SKM-1 treated with dmso at 0.1 percent for 144 hours (cell line): ENCODE results near the gene PATZ1.
A peak's percentile ranks its signal among the peaks of the same experiment; 100 is the strongest.

Source experiments
- DNase-seq: peaks from one replicate; lab custom pipeline; 2025; ENCODE audit not compliant: unreplicated experiment; lab: John Stamatoyannopoulos, UW

Gene PATZ1

GRCh38 chr22:31344256-31344577 is 1.9 kb downstream of the PATZ1 start:
- DNase-seq, result no peak

DNA sequence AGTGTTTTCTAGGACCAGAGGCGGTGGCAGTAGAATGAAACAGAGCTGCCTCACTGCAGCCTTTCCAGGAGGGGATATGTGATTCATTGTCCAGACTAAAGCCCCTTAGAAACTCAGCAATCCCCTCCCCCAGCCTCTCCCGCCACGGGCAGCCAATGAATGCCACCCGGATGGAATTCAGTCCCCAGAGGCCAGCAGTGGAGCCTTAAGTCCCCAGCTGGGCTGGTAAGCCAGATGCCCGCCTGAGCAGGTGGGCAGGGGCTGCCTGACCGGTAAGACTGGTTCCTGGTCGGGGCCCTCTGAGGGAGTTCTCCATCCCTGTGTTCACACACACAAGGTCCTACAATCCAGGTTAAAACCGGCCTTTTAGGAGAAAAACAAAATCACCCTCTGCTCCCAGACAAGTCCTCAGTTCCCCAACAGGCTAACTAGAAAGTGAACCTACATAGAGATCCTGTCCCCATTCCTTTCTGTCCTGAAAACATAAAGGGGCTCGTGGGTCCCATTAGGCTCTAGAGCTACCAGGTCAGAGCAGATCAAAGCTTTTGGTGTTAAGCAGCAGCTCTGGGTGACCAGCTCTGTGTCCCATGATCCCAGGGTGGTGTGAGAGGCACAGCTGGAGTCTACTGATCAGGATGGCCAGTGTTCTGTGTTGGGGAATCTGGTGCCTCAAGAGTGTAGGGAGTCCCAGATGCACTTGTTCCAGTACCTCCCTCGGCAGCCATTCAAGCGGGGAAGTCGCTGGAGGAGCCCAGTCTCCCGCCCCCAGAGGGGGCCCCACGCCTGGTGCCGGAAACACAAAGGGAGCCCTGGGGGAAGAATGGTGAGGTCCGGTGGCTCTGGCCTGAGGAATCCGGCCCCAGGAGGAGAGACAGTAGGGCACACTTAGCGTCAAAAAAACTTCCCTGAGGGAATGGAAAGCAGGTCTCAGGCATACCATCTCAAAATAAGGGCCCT is 2.6 kb downstream of the PATZ1 start:
- no peak for DNase-seq

DNA sequence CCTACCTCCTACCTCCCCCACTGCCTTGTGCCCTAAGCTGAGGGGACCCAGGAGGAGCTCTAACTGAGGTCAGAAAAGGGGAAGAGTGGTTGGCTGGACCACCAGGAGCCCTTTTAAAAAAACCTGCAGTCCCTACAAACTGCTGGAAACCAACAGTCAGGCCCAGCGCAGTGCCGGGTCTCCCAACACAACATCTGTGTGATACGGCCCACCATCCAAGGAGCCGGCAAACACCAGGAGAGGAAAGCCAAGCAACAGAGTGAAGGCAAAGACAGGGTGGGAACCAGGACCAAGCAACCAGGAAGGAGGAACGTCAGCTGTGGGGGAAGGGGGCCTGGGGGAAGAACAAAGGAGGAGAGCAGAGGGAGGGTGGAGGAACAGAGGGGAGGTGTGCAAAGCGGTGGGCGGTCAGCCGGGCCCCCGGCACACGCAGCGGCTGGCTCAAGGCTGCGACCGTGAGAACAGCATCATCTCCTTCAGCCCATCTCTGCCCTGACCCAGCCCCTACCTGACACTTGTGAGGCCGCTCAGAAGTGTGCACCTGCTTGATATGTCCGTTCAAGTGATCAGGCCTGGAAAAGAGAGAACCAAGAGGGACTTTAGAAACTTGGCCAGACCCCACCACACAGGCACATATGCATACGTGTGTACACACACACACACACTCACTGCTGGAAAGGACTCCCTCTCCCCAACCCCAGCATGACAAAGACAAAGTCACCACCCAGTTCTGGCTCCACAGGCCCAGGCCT is 3.6 kb downstream of the PATZ1 start:
- DNase-seq, result no peak

DNA sequence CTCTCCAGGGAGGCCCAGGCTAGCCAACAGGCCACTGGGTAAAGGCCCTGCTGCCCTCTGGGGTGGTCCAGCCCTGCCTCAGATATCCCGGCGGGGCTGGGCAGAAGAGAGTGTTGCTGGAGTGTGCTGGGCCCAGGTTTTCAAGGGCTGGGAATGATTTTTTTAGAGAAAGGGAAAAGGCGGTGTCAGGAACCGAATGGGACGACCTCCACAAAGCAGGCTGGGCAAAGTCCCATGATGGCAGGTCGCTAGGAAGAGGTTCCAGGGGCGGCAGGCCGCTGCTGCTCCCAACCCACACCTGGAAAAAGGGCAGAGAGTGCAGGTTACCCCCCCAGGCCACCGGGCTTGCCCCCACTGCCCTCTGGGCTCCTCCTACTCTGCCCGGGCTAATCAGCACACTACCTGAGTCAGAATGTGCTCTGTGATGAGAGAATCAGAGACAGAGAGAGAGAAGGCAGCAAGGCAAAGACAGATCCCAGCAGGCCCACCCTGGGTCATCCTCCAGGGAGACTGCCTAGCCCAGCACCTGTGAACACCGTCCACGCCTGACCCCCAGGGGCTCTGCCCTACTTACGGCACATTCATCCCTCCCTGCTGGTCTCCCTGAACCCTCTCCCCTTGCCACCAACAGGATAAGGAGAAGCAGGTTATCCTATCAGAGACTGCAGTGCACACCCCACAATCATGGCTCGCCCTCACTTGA is 4.6 kb downstream of the PATZ1 start:
- no peak for DNase-seq

DNA sequence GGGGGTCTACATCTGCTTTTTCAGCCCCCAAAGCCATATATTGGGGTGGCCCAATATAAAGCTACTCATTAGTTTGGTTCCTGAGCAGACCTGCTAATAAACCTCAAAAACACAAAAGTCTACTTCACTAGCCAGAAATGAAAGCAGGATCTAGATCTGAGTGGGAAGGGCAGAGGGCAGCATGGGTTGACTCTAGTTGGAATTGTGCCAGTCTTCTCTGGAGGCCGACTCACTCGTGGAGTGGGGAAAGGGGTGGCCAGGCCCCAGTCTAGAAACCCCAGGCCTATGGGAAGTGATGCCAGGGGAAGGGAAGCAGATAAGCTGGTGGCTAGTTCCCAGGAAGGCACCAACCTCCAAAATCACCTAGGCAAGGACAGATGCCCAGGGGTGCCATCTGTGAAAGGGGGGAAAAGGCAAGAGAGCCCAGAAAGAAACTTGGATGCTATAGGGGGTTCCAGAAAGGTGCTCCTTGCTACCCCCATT is 5.3 kb downstream of the PATZ1 start:
- DNase-seq, result no peak

- no peak for DNase-seq
Measured at GRCh38 chr22:31340360-31340759, 5.8 kb downstream of the PATZ1 start.

- no peak for DNase-seq
Measured at GRCh38 chr22:31339148-31339832, 6.9 kb downstream of the PATZ1 start.

DNA sequence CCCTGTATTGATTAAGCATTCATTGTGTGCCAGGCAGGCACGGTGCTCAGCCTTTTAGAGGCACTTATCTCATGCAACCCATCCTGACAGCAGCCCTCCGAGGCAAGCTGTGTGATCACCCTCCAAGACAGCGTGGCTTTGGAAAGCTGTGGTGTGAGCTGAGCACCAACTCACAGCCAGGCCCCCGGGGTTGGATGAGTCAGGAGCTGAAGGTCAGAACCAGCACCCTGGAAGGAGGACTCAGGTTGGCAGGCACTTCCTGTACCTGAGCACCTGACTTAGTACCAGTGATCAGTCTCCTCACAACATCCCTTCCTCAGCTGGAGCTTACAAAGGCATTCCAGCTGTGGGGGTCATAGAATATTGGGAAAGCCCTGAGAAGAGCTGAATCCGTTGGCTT is 9.0 kb downstream of the PATZ1 start:
- no peak for DNase-seq

GRCh38 chr22:31334329-31334728 is 11.8 kb downstream of the PATZ1 start:
- DNase-seq, result no peak

- DNase-seq, result no peak
Measured at GRCh38 chr22:31333641-31334040, 12.5 kb downstream of the PATZ1 start.

- no peak for DNase-seq
Measured at GRCh38 chr22:31332886-31333285, 13.3 kb downstream of the PATZ1 start.

- no peak for DNase-seq
Measured at GRCh38 chr22:31332010-31332409, 14.1 kb downstream of the PATZ1 start.

DNA sequence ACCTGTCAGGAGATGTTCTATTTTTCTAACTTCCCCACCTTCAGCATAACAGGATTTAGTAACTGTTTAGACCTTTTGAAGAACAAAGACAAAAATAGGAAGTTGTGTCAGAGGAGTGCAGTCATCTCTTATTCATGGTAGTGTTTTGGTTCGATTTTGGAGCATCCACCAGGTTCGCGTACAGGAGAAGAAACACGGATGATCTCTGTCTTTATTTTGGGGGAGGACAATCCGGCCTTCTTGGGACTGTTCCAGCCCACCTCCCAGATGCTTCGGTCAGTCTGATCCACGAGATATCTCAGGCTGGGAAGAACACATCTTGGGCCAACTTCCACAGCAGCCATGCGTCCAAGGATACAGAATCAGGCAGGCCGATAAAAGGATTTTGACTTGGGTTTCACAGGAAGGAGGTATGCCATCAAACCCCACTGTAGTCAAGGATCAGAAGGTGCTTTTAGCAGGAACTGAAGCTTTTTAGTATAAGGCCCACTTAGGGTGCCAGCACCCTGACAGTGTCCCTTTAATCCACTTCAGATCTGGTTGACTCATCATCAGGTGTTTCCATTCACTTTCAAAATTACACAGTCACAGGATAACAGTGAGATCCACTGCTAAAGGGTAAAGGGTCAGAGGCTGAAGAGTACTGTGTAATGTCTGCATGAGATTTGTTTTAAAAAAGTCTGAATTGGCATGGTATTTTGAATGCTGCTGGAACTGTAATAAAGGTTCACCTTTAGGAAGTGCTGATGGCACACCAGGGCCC is 16.5 kb downstream of the PATZ1 start:
- DNase-seq, result peak; percentile 3

DNA sequence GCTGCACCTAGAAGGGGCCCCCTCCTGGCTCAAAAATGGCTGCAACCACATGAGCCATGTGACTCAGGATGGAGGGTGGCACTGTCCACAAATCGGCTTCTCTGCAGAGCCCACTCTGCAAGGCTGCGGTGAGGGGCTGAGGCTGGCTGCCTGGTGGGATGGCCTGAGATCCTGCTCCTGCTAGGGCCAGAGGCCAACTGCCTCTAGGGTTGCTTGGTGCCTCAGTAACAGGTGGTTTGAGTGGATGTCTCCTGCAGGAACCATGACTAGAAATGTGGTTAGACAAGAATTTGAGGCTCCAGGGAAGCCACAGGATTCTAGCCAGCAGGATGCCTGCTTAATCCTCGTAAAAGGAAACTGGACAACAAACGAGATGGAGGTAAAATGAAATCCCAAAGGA is 17.1 kb downstream of the PATZ1 start:
- no peak for DNase-seq

DNA sequence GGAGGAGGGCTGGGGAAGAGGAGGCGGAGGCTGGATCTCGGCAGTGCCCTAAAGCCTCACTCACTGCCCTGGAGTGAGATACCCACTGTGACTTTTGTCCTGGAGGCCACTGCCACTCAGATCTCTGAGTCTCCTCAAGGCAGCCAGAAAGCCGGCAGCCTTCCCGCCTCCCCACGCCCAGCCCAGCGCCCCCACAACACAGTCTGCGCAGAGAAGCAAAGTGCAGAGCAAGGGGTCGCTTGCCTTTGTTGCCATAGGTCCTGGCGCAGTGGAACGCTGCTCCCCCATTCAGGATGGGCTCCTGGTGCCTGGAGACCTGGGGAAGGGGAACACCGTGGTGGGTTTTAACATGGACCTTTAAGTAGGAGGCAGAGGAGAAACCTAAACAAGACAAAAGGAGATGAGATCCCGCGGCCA is 17.6 kb downstream of the PATZ1 start:
- DNase-seq, result no peak

DNA sequence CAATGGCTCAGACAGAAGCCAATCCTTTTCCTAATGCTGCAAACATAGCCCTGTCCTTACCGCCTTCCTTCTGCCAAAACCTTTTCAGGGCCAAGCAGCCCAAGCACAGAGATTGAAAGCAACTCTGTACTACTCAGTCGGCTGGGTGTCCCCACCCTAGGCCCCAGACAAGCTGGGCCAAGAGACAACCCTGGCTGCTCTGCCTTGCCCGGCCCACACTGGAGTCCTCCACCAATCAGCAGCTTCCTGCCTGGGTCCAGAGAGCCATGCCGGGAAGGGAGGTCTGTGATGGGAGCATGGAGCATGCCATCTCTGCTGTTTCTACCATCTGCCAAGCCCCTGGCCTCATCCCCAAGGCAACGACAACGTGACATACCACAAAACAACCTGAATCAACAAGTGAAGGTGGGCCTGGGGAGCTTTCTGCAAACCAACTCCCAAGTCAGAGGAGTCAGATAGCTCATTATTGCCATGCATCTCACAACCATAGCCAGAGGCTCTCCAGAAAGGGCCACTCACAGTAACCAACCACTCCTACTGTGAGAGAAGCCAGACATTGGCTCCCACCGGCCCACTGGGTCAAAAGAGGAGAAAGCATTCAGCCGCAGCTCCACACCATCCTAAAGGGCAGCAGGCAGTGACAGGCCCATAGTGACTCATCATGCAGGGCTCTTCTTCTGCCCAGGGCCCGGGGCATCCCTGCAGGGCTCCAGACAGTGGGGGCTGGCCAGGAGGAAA is 18.2 kb downstream of the PATZ1 start:
- no peak for DNase-seq

- no peak for DNase-seq
Measured at GRCh38 chr22:31326877-31327276, 19.3 kb downstream of the PATZ1 start.

- no peak for DNase-seq
Measured at GRCh38 chr22:31323578-31324550, 22.3 kb downstream of the PATZ1 start.
